Islet of Langerhans (tissue), 1 donor: ENCODE measurements around the gene USB1.

ENCODE experiments used
- FAIRE-seq: peaks from one replicate; lab custom pipeline; 2011; peaks lifted over from hg19 to GRCh38; lab: Jason Lieb, UNC

The USB1 gene

DNA sequence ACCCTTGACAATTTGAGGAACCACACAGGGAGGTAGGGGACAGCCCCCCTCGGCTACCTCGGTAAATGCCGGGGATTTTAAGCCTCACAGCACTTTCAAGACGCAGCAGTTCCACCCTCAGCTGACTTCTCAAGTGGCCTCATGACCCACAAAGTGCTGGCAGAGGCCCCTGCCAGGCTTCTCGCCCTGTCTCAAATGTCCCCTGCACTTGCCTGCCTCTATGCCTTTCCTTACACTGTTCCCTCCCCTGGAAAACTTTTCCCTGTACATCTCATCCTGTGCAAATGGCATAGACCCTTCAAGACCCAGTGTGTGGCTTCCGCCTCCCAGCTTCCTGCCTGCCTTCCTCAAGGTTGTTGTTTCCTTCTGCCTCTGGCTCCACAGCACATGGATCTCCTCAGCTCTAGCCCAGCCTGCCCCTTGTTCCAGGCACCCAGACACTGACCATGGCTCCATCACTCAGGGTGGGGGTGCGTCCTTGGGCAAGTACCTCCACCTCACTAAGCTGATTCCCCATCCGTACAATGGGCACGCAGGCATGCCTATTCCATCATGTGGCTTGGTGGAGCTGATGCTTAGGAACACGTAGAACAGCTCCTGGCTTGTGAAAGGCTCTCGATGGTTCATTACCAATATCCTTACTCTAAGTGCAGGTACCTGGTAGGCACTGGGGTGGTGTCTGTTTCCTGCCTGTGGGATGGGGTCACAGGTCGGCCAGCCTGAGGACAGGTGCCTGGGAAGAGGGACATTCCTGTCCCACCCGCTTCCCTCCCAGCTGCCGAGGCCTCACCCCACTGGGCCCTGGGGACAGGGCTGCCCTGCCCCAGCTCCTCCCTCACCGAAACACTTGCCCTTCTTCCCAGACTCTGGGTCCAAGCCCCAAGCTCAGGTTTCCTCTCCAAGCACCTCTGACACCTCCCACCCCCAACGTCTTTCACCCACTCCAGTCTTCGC, 48.3 kb downstream of the USB1 start:
- no peak for FAIRE-seq

DNA sequence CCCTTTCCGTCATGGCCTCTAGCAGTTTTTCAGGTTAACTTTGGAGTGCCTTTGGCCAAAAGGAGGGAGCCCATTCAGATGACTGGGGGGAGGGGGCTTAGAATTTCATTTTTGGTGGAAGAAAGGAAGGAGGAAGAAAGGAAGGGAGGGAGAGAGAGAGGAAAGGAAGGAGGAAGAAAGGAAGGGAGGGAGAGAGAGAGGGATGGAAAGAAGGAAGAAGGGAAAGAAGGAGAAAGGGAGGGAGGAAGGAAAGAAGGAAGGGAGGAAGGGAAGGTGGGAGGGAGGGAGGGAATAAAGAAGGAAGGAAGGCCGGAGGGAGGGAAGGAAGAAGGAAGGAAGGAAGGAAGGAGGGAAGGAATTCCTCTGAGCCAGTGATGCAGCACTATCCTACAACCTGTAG, 50.1 kb downstream of the USB1 start:
- FAIRE-seq, result no peak

DNA sequence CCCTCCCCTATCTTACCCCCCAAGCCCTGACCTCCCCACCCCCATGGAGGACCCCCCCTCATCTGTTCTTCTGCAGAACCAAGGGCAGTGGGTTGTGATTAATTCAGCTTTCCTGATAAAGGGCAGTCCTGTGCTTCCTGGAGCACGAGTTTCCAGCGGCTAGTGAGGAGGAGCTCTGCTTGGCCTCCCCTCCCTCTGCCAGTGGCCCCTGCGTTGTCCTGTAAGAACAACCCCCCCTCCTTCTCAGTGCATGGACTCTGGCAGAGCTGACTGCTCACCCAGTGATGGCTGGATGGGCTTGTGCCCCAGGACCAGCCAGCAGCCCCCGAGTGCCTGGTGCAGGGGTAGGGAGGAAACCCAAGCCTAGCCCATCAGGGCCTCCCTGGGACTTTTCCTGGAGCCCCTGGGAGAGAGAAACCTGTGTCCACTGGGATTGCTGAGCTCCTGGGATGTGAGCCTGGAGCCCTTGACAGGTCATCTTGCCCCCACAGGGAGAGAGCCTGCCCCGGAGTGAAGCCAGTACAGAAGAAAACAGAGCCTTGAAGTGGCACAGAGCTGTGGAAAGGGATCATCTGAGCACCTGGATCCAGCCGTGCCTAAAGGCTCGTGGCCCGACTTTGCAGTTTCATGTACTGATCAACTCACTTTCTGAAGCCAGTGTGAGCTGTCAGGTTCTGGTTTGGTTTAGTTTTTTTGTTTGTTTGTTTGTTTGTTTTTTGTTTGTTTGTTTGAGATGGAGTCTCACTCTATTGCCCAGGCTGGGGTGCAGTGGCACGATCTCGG, 50.8 kb downstream of the USB1 start:
- no peak for FAIRE-seq

DNA sequence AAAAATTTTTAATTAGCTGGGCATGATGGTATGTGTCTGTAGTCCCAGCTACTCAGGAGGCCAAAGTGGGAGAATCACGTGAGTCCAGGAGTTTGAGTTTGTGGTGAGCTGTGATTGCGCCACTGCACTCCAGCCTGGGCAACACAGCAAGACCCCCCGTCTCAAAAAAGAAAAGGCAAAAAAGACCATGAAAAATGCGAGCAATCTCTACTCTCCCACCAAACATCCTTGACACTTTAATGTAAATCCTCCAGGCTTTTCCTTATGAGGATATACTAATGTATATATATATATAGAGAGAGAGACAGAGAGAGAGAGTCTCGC, 52.4 kb downstream of the USB1 start:
- no peak for FAIRE-seq

DNA sequence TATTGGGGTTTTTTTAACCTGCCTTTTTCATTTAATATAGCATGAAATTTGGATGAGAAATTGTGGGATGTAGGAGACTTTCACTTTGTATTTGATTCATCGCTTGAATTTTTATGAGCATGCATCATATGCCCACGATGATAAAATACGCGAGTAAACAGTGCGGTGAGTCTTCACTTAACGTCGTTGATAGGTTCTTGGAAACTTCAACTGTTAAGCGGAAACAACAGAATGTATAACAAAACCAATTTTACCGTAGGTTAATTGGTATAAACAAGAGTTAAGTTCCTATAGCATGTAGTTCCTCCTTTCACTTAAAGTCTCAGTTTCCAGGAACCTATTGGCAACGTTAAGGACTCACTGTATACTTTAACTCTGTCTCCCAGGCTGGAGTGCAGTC, 53.1 kb downstream of the USB1 start:
- no peak for FAIRE-seq

DNA sequence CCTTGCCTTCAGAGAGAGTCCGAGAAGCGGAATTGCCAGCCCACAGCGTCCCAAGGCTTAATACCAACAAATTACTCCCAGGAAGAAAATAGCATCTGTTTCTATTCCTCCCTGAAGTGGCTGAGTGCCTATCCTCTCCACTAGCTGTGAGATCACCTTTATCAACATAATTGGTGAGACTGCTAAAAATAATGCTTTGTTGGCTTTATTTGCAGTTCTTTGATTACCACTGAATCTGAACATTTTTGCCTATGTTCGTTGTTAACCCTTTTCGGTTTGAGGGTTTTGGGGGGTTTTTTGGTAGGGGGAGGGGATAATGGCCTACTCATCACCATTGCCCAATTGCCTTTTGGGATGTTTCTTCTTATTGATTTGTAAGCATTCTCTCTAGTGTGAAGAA, 55.4 kb downstream of the USB1 start:
- no peak for FAIRE-seq

DNA sequence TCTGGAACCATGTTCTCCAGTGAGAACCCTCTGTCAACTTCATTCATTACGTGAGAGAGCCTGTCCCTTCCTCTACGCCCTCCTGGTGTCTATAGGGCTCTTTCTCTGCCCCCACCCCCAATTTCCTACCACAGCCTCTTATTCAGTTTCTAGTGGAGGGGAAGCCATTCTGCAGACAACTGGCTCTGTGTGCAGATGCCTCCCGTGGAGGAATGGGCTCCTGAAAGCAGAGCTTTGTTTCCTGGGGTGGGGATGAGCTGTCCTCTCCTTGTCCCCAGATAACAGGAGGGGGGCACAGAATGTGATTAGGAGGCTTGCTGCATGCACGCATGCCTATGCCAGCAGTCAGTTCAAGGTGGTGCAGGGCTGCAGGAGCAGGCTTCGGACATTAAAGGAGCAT, 55.9 kb downstream of the USB1 start:
- FAIRE-seq, result no peak

DNA sequence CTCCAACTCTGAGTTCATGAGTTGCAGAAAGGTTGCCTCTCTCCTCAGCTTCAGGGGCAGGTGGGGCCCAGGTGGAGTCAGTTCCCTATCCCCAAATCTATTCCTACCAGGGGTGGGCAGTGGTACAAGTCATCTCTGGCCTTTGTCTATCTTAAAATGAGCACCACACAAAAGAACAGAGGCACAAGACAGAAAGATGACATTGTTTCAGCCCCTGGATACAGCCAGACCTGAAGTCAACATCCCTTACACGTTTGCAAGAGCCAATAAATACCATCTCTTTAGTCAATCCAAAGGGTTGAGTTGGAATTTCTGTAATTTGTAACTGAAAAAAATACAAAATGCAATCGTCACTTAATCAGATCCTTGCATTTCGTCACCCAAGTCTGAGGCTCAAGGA, 56.6 kb downstream of the USB1 start:
- FAIRE-seq, result no peak

DNA sequence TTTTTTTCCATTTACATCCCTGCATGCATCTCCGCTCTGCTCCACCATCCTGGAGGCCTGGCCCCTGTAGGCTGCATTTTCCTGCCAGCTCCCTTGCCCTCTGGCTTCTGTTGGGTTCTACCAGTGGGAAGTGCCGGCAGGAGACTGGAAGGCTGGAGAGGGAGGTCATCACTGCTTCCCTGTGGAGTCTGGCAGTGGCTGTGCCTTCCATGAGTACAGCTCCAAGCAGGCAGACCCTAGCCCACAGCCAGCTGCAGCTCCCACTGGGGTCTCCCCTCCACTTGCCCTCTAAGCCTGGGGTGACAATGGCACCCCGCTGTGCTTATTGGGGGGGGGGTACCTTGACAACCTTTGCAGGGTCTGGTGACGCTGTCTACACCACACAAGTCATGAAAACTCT, 61.6 kb downstream of the USB1 start:
- no peak for FAIRE-seq

DNA sequence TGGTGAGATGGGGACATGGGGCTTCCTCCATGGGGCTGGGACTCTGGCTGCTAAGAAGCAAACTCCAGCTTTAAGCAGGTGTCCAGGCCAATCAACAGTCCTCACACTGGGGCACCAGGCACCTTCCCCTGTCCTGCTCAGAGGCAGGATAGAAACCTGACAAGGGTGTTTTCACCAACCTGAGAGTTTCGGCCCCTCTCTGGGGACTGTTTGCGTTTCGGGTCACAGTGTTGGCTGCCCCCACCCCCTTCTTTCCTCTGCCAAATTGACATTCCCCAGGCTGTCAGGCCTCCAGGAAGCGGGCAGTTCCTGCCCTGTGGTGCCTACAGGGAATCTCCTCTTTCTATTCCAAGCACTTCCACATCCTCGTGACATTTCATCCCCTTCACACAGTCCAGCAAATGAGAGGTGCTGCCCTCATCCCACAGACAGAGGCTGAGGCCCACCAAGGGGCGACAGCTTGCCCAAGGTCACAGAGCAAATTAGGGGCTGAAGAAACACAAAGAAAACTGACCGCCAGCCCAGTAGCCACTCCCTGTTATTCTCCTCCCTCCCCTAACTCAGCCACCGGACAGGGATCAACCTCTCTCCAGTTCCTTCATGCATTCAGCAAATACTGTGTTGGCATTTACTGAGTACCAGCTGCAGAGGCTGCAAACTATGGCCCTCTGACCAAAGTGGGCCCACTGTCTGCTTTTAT, 62.3 kb downstream of the USB1 start:
- FAIRE-seq, result no peak

DNA sequence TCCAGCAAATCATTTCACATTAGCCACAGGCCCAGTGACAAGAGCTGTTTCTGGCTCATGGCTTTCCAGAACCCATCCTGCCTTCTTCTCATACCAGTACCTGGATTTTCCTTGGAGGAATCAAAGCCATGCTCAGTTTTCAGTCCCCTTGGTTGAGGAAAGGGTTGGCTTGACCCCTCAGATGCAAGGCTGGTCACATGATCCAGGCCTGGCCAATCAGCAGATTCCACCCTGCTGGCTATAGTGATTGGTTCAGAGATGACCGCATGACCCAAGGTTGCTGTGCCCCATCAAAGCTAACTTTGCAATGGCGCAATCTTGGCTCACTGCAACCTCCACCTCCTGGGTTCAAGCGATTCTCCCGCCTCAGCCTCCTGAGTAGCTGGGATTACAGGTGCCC, 69.4 kb downstream of the USB1 start:
- FAIRE-seq, result no peak
